SIG-M5 treated with dmso at 0.1 percent for 504 hours (cell line): ENCODE results near the gene HECTD1.
"Not testable (repeated sequence)": the region's sequence is repeated elsewhere in the genome, so short reads cannot be mapped to it uniquely, and the experiment has no call there.

Experiments
- DNase-seq: peaks from one replicate; lab custom pipeline; 2025; ENCODE audit not compliant: unreplicated experiment; lab: John Stamatoyannopoulos, UW

HECTD1 gene

GRCh38 chr14:31095817-31096216 is 111.8 kb downstream of the HECTD1 start:
- not testable (repeated sequence) for DNase-seq

DNA sequence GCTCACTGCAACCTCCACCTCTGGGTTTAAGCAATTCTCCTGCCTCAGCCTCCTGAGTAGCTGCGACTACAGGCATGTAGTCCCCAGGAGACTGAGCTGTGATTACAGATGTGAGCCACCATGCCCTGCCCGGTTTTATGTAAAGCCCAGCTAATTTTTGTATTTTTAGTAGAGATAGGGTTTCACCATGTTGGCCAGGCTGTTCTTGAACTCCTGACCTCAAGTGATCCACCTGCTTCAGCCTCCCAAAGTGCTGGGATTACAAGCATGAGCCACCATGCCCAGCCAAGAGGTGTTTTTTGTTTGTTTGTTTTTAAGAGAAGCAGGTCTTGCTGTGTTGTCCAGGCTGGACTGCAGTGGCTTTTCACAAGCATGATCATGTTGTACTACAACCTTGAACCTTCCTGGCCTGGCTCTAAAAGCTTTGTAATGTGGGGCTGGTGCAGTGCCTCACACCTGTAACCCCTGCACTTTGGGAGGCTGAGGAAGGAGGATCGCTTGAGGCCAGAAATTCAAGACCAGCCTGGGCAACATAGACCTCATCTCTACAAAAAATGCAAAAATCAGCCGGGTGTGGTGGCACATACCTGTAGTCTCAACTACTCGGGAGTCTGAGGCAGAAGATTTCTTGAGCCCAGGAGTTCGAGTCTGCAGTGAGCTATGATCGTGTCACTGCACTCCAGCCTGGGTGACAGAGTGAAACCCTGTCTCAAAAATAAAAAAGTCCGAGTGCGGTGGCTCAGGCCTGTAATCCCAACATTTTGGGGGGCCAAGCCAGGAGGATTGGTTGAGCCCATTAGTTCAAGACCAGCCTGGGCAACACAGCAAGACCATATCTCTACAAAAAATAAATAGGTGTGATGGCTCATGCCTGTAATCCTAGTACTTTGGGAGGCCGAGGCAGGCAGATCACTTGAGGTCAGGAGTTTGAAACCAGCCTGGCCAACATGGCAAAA is 113.4 kb downstream of the HECTD1 start:
- not testable (repeated sequence) for DNase-seq

DNA sequence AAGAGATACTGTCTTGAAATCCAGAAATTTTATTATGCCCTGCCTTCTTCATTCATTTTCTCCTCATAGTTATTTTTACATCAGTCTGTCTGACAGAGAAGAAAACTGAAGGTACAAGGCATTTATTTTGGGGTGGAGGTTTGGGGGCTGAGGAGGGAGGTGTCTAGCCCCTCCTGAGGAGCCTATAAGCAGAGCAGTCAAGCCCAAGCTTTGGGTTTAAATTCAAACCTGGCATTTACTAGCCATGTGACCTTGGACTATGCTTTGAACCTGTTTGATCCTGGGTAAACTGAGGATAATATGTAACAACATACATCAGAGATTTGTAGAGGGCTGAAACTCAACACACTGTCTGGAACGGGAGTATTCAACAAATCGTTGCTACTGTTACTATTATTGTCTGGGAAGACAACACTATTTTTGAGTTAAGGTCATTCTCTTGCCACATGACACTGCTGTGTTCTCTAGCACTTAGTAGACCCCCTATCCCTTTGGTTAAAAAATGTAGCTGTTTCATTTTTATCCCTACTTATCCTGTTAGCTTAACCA is 115.4 kb downstream of the HECTD1 start:
- DNase-seq = no peak

- peak; percentile 61 for DNase-seq
These were observed 116.5 kb downstream of the HECTD1 start for GRCh38 chr14:31090883-31091764.

- not testable (repeated sequence) for DNase-seq
These were observed 121.1 kb downstream of the HECTD1 start for GRCh38 chr14:31086466-31086865.

DNA sequence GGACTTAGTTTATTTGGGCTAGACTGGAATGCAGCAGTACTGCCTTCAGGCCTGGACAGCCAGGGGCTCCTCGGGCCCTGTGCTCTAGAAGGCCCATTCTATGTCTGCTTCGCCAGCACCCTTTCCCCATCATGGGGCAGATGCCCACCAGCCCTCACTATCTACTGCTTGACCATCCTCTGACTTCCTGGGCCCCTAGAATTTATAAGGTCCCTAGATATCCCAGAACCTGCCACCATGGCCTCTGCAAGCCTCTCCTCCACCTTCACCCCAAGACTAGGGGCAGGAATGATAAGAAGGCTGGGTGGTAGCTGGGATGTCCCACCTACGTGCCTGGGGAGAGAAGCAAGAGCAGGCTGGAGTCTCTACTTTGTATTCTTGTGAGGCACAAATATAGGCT is 122.6 kb downstream of the HECTD1 start:
- DNase-seq = no peak

DNA sequence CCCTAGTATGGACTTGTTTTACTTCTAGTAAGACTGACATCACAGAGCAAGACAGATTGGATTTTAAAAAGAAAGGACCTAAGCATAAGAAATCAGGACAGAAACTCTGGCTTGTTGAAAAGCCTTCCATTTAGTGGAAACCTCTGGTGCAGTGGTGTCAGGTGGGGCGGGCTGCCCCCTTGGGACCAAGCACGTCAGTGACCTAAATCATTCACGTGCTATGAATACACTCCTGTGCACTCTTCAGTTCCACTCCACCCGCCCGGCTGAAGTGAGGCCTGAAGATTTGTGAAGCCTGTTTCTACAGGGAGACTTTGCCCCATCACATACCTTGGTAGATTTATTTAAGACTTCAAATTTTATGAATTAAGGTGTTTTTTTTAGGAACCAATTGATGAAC is 123.2 kb downstream of the HECTD1 start:
- no peak for DNase-seq

DNA sequence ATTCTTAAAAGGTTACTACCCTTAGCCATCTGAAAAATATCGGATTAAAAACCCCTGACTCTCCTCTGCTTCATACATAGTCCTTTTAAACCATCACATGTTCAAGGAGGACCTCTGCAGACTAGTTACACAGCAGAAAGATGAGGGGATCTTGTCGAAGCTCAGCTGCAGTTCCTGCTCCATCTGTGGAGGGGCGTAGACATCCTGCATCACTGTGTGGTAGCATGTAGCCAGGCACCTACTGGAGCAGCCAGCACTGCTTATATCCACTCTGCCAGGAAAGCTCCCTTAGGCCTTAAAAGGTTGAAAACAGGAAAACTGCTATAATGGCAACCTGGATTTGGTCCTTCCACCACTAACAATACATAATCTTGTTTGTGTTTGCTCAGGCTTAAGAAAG is 123.8 kb downstream of the HECTD1 start:
- no peak for DNase-seq

GRCh38 chr14:31080484-31080883 is 127.1 kb downstream of the HECTD1 start:
- no peak for DNase-seq

DNA sequence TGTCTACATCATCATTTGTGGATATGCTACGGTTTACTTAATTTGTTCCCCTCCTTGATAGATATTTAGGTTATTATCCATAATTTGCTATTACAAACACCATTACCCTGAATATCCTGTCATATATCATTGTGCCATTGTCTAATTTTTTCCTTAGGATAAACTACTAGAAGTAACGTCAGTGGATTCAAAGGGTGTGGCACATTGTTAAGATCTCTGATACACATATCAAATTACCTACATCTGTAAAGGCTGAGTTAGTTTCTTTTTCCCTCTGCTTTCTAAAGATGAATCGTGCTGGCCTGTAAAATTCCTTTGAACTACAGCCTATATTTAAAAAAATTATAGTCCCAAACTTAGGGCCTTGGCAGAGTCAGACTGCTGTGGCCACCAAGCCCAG is 127.5 kb downstream of the HECTD1 start:
- peak; percentile 3 for DNase-seq

- DNase-seq = no peak
These were observed 128.8 kb downstream of the HECTD1 start for GRCh38 chr14:31078766-31079165.

DNA sequence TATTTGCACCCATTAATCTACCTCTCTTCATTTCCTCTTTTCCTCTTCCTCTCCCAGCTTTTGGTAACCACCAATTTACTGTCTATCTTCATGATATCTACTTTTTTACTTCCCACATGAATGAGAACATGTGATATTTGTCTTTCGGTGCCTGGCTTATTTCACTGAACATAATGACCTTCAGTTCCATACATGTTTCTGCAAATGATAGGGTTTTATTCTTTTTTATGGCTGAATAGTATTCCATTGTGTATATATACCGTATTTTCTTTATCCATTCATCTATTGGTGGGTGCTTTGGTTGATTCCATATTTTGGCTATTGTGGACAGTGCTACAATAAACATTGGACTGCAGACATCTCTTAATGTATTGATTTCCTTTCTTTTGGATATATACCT is 132.4 kb downstream of the HECTD1 start:
- DNase-seq = no peak

DNA sequence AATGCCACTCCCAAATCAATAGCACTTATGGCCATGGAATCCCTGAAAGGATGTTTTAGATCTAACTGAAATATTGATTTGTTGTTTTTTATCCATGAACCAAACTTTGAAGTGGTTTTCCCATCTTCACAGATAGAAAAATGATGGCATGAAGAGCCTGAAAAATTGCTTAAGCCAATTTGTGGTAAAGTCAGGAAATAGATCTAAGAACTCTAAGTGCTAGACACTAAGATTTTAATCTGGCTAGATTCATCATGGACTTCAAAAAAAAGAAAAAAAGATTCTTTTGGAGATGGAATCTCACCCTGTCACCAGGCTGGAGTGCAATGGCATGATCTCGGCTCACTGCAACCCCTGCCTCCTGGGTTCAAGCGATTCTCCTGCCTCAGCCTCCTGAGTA is 136.4 kb downstream of the HECTD1 start:
- DNase-seq = no peak

- no peak for DNase-seq
These were observed 137.2 kb downstream of the HECTD1 start for GRCh38 chr14:31070431-31070830.

DNA sequence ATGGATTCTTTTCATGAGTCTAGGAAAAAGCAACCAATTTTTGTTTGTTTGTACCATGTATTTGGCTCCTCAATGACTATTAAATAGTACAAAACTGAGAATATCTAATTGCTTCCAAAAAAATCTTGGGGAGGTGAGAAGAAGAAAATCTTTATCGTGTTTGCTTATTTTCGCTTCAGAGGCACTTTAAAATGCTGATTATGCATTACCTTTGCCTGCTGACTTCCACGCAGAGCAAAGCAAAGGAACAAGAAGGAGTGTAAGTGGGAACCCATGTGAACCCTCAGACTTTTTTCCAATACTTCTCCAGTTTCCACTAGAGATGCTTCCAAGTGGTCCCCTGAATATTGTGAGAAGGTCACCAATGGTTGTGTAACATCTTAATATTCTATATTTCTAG is 138.2 kb downstream of the HECTD1 start:
- DNase-seq = no peak

DNA sequence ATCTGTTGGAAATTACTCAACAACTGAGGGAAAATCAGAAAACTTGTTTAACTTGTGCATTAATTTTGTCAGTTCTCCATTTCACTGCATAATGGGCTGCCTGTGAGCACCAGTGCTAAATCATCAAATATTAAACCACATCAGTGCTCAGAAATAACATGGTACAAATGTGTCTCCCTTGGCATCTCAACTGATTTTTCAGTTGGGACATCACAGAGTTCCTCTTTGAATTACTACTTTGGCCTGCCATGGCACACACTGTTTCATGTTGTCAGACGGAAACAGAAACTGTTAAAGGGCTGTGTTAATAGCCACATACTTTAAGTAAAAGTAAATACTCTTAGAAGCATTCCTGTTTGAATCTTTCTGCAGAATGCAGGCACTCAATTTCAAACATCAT is 139.4 kb downstream of the HECTD1 start:
- DNase-seq = no peak

DNA sequence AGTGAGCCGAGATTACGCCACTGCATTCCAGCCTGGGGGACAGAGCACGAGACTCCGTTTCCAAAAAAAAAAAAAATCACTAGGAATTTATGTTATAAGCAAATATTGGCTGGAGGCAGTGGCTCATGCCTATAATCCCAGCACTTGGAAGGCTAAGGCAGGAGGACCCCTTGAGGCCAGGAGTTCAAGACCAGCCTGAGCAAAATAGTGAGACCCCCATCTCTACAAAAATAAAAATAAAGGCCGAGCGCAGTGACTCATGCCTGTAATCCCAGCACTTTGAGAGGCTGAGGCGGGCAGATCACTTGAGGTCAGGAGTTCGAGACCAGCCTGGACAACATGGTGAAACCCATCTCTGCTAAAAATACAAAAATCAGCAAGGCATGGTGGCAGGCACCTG is 144.7 kb downstream of the HECTD1 start:
- not testable (repeated sequence) for DNase-seq

- DNase-seq = no peak
These were observed 147.2 kb downstream of the HECTD1 start for GRCh38 chr14:31060253-31060875.

DNA sequence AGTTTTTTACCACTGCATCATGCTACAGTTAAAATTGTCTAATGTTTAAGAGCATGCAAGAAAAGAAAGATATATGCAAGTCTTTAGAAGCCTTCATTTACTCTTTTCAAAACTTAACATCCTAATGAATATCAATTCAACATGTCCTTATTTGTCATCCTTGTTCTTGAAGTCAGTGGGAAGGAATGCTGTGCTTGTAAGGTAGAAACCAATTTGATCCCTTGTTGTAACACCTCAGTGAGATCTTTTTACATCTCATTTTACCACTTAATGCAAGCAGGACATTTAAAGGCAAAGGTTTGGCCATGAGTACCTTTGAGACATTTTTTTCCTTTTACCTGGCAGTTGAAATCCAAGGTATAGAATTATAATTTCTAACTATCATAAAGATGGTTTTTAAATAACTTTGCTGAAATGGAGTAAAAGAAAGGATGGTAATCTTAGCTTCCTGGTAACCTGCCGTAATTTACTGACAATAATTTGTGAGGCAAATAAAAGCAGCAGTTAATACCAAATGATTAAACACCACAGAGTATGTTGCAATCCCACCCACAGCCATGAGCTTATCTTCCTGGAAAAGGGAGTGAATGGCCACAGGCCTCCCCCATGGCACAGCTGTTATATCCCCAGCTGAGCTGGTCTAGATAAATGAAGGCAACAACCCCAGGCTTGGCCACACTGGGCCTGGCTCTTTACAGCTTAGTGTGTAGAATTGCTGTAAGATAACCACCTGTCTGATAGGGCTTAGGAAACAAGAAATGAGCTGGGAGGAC is 148.3 kb downstream of the HECTD1 start:
- peak; percentile 42 for DNase-seq

GRCh38 chr14:31057701-31058364 is 149.8 kb downstream of the HECTD1 start:
- DNase-seq = no peak
